GM23338 (cell line): ENCODE results near the gene GPR18. TPM values are rescaled to one million over a fixed set of nuclear protein-coding genes. Genes with fewer than 3 reads are reported as not detected.

ENCODE experiments used
- ATAC-seq: fragments of 200-7000 bp; cut with Tn5 transposase; 3 replicates; pipeline ENCODE4 v1.9.1; 2020
- DNase-seq: peaks from one replicate; pipeline ENCODE4 v3.0.0-alpha.2; 2015; ENCODE audit warnings: low spot score
- H2AFZ ChIP-seq: fragments of 200-600 bp; sonication (generic); 2 replicates; pipeline ENCODE4 v1.8.0; 2016; ENCODE audit warnings: antibody characterized with exemption, mild to moderate bottlenecking, moderate library complexity
- H3F3A ChIP-seq: fragments of 200-600 bp; sonication (generic); replicated peaks from 2 replicates; pipeline ENCODE4 v1.8.0; 2017; ENCODE audit warnings: antibody characterized with exemption, mixed run types, low read depth
- H3K27ac ChIP-seq: fragments of 200-600 bp; sonication (generic); 2 replicates; pipeline ENCODE4 v1.6.1; 2016; ENCODE audit warnings: low read depth
- H3K27me3 ChIP-seq: fragments of 200-600 bp; sonication (generic); 2 replicates; pipeline ENCODE4 v1.8.0; 2016; ENCODE audit warnings: mild to moderate bottlenecking, mixed run types, moderate library complexity; ENCODE audit not compliant: insufficient read depth
- H3K36me3 ChIP-seq: fragments of 200-600 bp; sonication (generic); 2 replicates; pipeline ENCODE4 v1.8.0; 2016; ENCODE audit warnings: mild to moderate bottlenecking; ENCODE audit not compliant: insufficient read depth
- H3K4me1 ChIP-seq: fragments of 200-600 bp; sonication (generic); 2 replicates; pipeline ENCODE4 v1.8.0; 2016; ENCODE audit warnings: mild to moderate bottlenecking, moderate library complexity; ENCODE audit not compliant: insufficient read depth
- H3K4me2 ChIP-seq: fragments of 200-600 bp; sonication (generic); 2 replicates; pipeline ENCODE4 v1.7.1; 2017; ENCODE audit warnings: mixed run types
- H3K4me3 ChIP-seq: fragments of 200-600 bp; sonication (generic); 2 replicates; pipeline ENCODE4 v1.6.1; 2016; ENCODE audit warnings: mixed run types
- H3K79me2 ChIP-seq: fragments of 200-600 bp; sonication (generic); replicated peaks from 2 replicates; pipeline ENCODE4 v1.8.0; 2017; ENCODE audit warnings: mild to moderate bottlenecking; ENCODE audit not compliant: insufficient read depth
- H3K9me2 ChIP-seq: fragments of 200-600 bp; sonication (generic); 2 replicates; pipeline ENCODE4 v1.8.0; 2017; ENCODE audit not compliant: insufficient read depth
- H4K20me1 ChIP-seq: fragments of 200-600 bp; sonication (generic); replicated peaks from 2 replicates; pipeline ENCODE4 v1.8.0; 2017; ENCODE audit warnings: mild to moderate bottlenecking; ENCODE audit not compliant: insufficient read depth
- H3K27ac Mint-ChIP-seq: 2 replicates; pipeline ENCODE4 v1.8.0; 2020; ENCODE audit warnings: inconsistent platforms, mild to moderate bottlenecking, moderate library complexity, mixed read lengths
- H3K27me3 Mint-ChIP-seq: 3 replicates; pipeline ENCODE4 v1.8.0; 2022; ENCODE audit warnings: low read depth, mild to moderate bottlenecking, moderate library complexity, mixed read lengths, inconsistent platforms; ENCODE audit not compliant: insufficient read depth, poor library complexity
- H3K36me3 Mint-ChIP-seq: 3 replicates; pipeline ENCODE4 v1.8.0; 2021; ENCODE audit warnings: low read depth, mild to moderate bottlenecking, inconsistent platforms, moderate library complexity, mixed read lengths
- H3K4me1 Mint-ChIP-seq: 3 replicates; pipeline ENCODE4 v1.8.0; 2020; ENCODE audit warnings: mild to moderate bottlenecking, inconsistent platforms, mixed read lengths
- H3K4me3 Mint-ChIP-seq: 3 replicates; pipeline ENCODE4 v1.8.0; 2021; ENCODE audit warnings: moderate library complexity, mild to moderate bottlenecking, inconsistent platforms, mixed read lengths
- H3K9me3 Mint-ChIP-seq: 3 replicates; pipeline ENCODE4 v1.8.0; 2020; ENCODE audit warnings: moderate library complexity, mild to moderate bottlenecking, inconsistent platforms, mixed read lengths
- CREB1 ChIP-seq: fragments of 250-450 bp; sonication (Bioruptor Pico); IDR thresholded peaks from 2 replicates; pipeline ENCODE4 v1.5.0; 2020; ENCODE audit warnings: low read depth, mild to moderate bottlenecking, moderate library complexity
- EZH2phosphoT487 ChIP-seq: fragments of 200-600 bp; sonication (generic); IDR thresholded peaks from one replicate; pipeline ENCODE4 v1.8.1; 2018; ENCODE audit warnings: antibody characterized with exemption; ENCODE audit not compliant: unreplicated experiment
- JUNB ChIP-seq: IDR thresholded peaks from one replicate; pipeline ENCODE4 v1.6.1; 2016; ENCODE audit warnings: antibody characterized with exemption; ENCODE audit not compliant: unreplicated experiment
- NANOG ChIP-seq: IDR thresholded peaks from 2 replicates; pipeline ENCODE4 v1.6.1; 2016; ENCODE audit warnings: antibody characterized with exemption, borderline replicate concordance
- POLR2AphosphoS5 ChIP-seq: IDR thresholded peaks from 2 replicates; pipeline ENCODE4 v1.6.1; 2016; ENCODE audit warnings: antibody characterized with exemption, low read depth
- STAT1 ChIP-seq: IDR thresholded peaks from one replicate; pipeline ENCODE4 v1.6.1; 2016; ENCODE audit warnings: antibody characterized with exemption; ENCODE audit not compliant: unreplicated experiment
- ZNF331 ChIP-seq: fragments of 250-450 bp; sonication (Bioruptor Pico); IDR thresholded peaks from 2 replicates; pipeline ENCODE4 v1.5.0; 2020; ENCODE audit warnings: low read depth, mild to moderate bottlenecking, moderate library complexity
- polyA plus RNA-seq: library from polyadenylated mRNA; unstranded; fragments of >200 nt; fragmentation: Nextera tagmentation; extraction: Ambion mirVana; gene quantifications from 2 replicates; pipeline ENCODE4 v1.2.1, GENCODE V29; 2016
- total RNA-seq: library from RNA; depleted of rRNA; stranded (reverse); fragments of >200 nt; shearing (Covaris generic); gene quantifications from 2 replicates; pipeline ENCODE4 v1.2.3, GENCODE V29; 2014
- TF ChIP-seq, protein P1 (sequence below): IDR thresholded peaks from one replicate; pipeline ENCODE4 v1.6.1; 2018; ENCODE audit warnings: antibody characterized with exemption; ENCODE audit not compliant: unreplicated experiment
- TF ChIP-seq, protein P2 (sequence below): fragments of 250-450 bp; sonication (Bioruptor Pico); IDR thresholded peaks from 2 replicates; pipeline ENCODE4 v1.5.0; 2020; ENCODE audit warnings: mild to moderate bottlenecking, moderate library complexity
- TF ChIP-seq, protein P3 (sequence below): IDR thresholded peaks from 2 replicates; pipeline ENCODE4 v1.6.1; 2016; ENCODE audit warnings: antibody characterized with exemption

Gene GPR18
- total and polyA plus RNA-seq, 2 experiments from 2014 or later = 2.6 TPM; not detected in 1

DNA sequence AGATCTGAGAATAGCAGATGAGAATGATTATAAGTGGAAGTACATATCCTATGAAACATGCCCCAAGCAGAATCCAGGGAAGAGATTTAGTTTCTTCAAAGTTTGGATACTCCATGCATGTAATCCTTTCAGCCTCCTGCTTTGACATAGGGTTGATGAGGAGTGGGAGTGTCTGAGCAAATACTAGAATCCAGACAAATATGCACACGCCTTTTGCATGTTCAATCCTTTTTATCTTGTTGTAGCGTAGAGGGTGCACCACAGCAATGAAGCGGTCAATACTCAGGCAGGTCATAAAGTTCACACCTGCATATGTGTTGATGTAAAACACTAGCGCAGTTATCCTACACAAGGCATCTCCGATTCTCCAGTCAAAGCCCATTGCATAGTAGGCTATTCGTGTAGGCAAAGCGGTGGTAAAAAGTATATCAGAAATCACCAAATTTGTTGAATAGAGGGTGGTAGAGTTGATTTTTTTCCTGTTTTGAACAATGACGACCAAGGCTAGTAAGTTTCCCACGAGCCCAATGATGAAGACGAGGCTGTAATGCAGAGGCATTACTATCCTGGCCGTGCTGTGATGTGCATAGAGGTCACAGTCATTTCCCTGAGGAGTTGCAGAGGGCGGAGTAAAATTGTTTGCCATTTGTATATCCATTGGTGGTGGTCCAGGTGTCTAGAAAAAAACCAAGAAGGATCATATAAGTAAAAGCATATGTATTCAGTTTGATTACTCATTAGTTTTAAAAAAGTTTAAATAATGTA is 37.5 kb upstream of the GPR18 start (continued):
- TF ChIP-seq, protein P1, sequence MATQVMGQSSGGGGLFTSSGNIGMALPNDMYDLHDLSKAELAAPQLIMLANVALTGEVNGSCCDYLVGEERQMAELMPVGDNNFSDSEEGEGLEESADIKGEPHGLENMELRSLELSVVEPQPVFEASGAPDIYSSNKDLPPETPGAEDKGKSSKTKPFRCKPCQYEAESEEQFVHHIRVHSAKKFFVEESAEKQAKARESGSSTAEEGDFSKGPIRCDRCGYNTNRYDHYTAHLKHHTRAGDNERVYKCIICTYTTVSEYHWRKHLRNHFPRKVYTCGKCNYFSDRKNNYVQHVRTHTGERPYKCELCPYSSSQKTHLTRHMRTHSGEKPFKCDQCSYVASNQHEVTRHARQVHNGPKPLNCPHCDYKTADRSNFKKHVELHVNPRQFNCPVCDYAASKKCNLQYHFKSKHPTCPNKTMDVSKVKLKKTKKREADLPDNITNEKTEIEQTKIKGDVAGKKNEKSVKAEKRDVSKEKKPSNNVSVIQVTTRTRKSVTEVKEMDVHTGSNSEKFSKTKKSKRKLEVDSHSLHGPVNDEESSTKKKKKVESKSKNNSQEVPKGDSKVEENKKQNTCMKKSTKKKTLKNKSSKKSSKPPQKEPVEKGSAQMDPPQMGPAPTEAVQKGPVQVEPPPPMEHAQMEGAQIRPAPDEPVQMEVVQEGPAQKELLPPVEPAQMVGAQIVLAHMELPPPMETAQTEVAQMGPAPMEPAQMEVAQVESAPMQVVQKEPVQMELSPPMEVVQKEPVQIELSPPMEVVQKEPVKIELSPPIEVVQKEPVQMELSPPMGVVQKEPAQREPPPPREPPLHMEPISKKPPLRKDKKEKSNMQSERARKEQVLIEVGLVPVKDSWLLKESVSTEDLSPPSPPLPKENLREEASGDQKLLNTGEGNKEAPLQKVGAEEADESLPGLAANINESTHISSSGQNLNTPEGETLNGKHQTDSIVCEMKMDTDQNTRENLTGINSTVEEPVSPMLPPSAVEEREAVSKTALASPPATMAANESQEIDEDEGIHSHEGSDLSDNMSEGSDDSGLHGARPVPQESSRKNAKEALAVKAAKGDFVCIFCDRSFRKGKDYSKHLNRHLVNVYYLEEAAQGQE = no peak
- TF ChIP-seq NANOG = no peak
- no peak for TF ChIP-seq ZNF331 (CRISPR knock-in tag)
- TF ChIP-seq JUNB = no peak
- TF ChIP-seq CREB1 = no peak
- no peak for TF ChIP-seq EZH2phosphoT487
- TF ChIP-seq POLR2AphosphoS5 = no peak

DNA sequence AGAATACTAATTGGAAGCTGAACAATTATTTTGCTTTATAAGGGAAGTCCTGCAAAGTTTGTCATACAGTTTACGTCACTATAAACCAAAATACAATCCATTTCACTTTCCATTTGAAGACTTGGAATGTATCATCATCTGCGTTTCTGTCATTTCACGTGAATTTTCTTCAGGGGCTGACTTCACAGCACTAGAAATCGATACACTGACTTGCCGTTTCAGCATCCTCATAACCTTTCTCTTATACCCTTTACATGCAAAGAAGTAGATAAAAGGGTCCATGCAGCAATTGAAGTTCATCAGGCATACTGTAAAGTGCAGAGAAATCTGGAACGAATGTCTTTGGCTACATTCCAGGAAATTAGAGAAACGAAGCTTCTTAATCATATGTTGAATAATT is 36.8 kb upstream of the GPR18 start:
- H3K4me3 ChIP-seq = no peak overlapping the region
- no peak overlapping the region for H3K27ac ChIP-seq
- H3K27me3 Mint-ChIP-seq = no peaks in the 10 kb centered on the region
- no peak for DNase-seq
- no peaks in the 10 kb centered on the region for H3K27me3 ChIP-seq
- no peaks in the 10 kb centered on the region for H3F3A ChIP-seq
- H2AFZ ChIP-seq = no peak overlapping the region
- no peaks in the 10 kb centered on the region for H3K9me3 Mint-ChIP-seq
- H3K36me3 Mint-ChIP-seq = no peaks in the 10 kb centered on the region
- H3K36me3 ChIP-seq = no peaks in the 10 kb centered on the region
- H3K4me1 Mint-ChIP-seq = peaks cover 8% of the 10 kb centered on the region
- H3K4me1 ChIP-seq = no peaks in the 10 kb centered on the region
- no peaks in the 10 kb centered on the region for H3K9me2 ChIP-seq
- H3K4me3 Mint-ChIP-seq = no peak overlapping the region
- peaks cover 6% of the 10 kb centered on the region; the same call in 1 of the 2 replicates for H4K20me1 ChIP-seq
- no peak for ATAC-seq
- H3K4me2 ChIP-seq = no peak overlapping the region
- 0 out of 2 replicates have a peak, but pooled peaks cover 3% of the 10 kb centered on the region for H3K79me2 ChIP-seq
- H3K27ac Mint-ChIP-seq = no peak overlapping the region
- TF ChIP-seq, protein P2, sequence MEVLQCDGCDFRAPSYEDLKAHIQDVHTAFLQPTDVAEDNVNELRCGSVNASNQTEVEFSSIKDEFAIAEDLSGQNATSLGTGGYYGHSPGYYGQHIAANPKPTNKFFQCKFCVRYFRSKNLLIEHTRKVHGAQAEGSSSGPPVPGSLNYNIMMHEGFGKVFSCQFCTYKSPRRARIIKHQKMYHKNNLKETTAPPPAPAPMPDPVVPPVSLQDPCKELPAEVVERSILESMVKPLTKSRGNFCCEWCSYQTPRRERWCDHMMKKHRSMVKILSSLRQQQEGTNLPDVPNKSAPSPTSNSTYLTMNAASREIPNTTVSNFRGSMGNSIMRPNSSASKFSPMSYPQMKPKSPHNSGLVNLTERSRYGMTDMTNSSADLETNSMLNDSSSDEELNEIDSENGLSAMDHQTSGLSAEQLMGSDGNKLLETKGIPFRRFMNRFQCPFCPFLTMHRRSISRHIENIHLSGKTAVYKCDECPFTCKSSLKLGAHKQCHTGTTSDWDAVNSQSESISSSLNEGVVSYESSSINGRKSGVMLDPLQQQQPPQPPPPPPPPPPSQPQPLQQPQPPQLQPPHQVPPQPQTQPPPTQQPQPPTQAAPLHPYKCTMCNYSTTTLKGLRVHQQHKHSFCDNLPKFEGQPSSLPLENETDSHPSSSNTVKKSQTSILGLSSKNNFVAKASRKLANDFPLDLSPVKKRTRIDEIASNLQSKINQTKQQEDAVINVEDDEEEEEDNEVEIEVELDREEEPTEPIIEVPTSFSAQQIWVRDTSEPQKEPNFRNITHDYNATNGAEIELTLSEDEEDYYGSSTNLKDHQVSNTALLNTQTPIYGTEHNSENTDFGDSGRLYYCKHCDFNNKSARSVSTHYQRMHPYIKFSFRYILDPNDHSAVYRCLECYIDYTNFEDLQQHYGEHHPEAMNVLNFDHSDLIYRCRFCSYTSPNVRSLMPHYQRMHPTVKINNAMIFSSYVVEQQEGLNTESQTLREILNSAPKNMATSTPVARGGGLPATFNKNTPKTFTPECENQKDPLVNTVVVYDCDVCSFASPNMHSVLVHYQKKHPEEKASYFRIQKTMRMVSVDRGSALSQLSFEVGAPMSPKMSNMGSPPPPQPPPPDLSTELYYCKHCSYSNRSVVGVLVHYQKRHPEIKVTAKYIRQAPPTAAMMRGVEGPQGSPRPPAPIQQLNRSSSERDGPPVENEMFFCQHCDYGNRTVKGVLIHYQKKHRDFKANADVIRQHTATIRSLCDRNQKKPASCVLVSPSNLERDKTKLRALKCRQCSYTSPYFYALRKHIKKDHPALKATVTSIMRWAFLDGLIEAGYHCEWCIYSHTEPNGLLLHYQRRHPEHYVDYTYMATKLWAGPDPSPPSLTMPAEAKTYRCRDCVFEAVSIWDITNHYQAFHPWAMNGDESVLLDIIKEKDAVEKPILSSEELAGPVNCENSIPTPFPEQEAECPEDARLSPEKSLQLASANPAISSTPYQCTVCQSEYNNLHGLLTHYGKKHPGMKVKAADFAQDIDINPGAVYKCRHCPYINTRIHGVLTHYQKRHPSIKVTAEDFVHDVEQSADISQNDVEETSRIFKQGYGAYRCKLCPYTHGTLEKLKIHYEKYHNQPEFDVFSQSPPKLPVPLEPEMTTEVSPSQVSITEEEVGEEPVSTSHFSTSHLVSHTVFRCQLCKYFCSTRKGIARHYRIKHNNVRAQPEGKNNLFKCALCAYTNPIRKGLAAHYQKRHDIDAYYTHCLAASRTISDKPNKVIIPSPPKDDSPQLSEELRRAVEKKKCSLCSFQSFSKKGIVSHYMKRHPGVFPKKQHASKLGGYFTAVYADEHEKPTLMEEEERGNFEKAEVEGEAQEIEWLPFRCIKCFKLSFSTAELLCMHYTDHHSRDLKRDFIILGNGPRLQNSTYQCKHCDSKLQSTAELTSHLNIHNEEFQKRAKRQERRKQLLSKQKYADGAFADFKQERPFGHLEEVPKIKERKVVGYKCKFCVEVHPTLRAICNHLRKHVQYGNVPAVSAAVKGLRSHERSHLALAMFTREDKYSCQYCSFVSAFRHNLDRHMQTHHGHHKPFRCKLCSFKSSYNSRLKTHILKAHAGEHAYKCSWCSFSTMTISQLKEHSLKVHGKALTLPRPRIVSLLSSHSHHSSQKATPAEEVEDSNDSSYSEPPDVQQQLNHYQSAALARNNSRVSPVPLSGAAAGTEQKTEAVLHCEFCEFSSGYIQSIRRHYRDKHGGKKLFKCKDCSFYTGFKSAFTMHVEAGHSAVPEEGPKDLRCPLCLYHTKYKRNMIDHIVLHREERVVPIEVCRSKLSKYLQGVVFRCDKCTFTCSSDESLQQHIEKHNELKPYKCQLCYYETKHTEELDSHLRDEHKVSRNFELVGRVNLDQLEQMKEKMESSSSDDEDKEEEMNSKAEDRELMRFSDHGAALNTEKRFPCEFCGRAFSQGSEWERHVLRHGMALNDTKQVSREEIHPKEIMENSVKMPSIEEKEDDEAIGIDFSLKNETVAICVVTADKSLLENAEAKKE (CRISPR knock-in tag) = no peak
- no peak for TF ChIP-seq EZH2phosphoT487
- TF ChIP-seq, protein P1 = no peak
- no peak for TF ChIP-seq POLR2AphosphoS5
- TF ChIP-seq, protein P3, sequence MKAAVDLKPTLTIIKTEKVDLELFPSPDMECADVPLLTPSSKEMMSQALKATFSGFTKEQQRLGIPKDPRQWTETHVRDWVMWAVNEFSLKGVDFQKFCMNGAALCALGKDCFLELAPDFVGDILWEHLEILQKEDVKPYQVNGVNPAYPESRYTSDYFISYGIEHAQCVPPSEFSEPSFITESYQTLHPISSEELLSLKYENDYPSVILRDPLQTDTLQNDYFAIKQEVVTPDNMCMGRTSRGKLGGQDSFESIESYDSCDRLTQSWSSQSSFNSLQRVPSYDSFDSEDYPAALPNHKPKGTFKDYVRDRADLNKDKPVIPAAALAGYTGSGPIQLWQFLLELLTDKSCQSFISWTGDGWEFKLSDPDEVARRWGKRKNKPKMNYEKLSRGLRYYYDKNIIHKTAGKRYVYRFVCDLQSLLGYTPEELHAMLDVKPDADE = no peak
- TF ChIP-seq STAT1 = no peak
